CD14-positive monocyte (primary cell): ENCODE measurements around the gene CDH18. TPM values are rescaled to one million over a fixed set of nuclear protein-coding genes. Genes with fewer than 3 reads are reported as not detected.

ENCODE experiments used
- DNase-seq, 3 donors: peaks; one replicate each; pipeline ENCODE4 v3.0.0-alpha.2; 2011 to 2022
- H2AFZ ChIP-seq: 2 replicates; pipeline ENCODE4 v1.6.0; 2012; ENCODE audit warnings: mild to moderate bottlenecking, low read depth, low read length, inconsistent platforms; ENCODE audit not compliant: insufficient read depth, poor library complexity, severe bottlenecking
- H3K27ac ChIP-seq, 2 donors: 1 replicate in 1 of 2; 2 replicates in 1 of 2; pipeline ENCODE4 v1.5.1; 2012 to 2013; ENCODE audit warnings: low read length in 2 of 2, control low read depth in 1 of 2, inconsistent platforms in 1 of 2, low read depth in 1 of 2, mild to moderate bottlenecking in 1 of 2
- H3K27me3 ChIP-seq, 2 donors: one replicate each; pipeline versions ENCODE4 v1.6.0 to v1.6.1; 2011 to 2013; ENCODE audit warnings: low read length in 2 of 2; ENCODE audit not compliant: control insufficient read depth in 2 of 2, insufficient read depth in 2 of 2
- H3K36me3 ChIP-seq, 2 donors: replicated peaks in 1 of 2; 1 replicate in 1 of 2; 2 replicates in 1 of 2; pipeline versions ENCODE4 v1.5.1 to v1.6.1; 2012 to 2013; ENCODE audit warnings: low read length in 2 of 2, control low read depth in 1 of 2, inconsistent platforms in 1 of 2, mild to moderate bottlenecking in 1 of 2; ENCODE audit not compliant: insufficient read depth in 2 of 2, control insufficient read depth in 1 of 2
- H3K4me1 ChIP-seq, 2 donors: 1 replicate in 1 of 2; 2 replicates in 1 of 2; pipeline versions ENCODE4 v1.5.1 to v1.6.1; 2012 to 2013; ENCODE audit warnings: low read length in 2 of 2, control low read depth in 1 of 2, inconsistent platforms in 1 of 2, mild to moderate bottlenecking in 1 of 2, moderate library complexity in 1 of 2; ENCODE audit not compliant: insufficient read depth in 2 of 2, control insufficient read depth in 1 of 2
- H3K4me2 ChIP-seq: replicated peaks from 2 replicates; pipeline ENCODE3; 2012; ENCODE audit warnings: low read length, moderate library complexity, mild to moderate bottlenecking; ENCODE audit not compliant: poor library complexity, severe bottlenecking; ENCODE audit errors: extremely low read depth
- H3K4me3 ChIP-seq, 3 experiments: fragments of 200-600 bp in 1 of 3; sonication (generic) in 1 of 3; replicated peaks in 1 of 3; 1 replicate in 2 of 3; 2 replicates in 1 of 3; pipeline ENCODE4 v1.5.1; 2011 to 2013; ENCODE audit warnings: low read length in 3 of 3, mild to moderate bottlenecking in 3 of 3, control low read depth in 2 of 3, low read depth in 2 of 3, inconsistent platforms in 1 of 3, moderate library complexity in 1 of 3
- H3K79me2 ChIP-seq: 2 replicates; pipeline ENCODE4 v1.6.0; 2012; ENCODE audit warnings: mild to moderate bottlenecking, control low read depth, inconsistent platforms, low read length, moderate library complexity; ENCODE audit not compliant: insufficient read depth
- H3K9ac ChIP-seq: 2 replicates; pipeline ENCODE4 v1.6.0; 2017; ENCODE audit warnings: low read length, mild to moderate bottlenecking; ENCODE audit not compliant: insufficient read depth, poor library complexity, severe bottlenecking
- H3K9me3 ChIP-seq, 2 donors: replicated peaks in 1 of 2; 1 replicate in 1 of 2; 2 replicates in 1 of 2; pipeline versions ENCODE4 v1.5.1 to v1.6.1; 2012 to 2013; ENCODE audit warnings: low read length in 2 of 2, control low read depth in 1 of 2; ENCODE audit not compliant: control insufficient read depth in 1 of 2, insufficient read depth in 1 of 2
- H4K20me1 ChIP-seq: 2 replicates; pipeline ENCODE4 v1.6.0; 2012; ENCODE audit warnings: mild to moderate bottlenecking, low read length, control low read depth, moderate library complexity; ENCODE audit not compliant: insufficient read depth
- H3K27ac Mint-ChIP-seq, 7 donors: one replicate each; pipeline ENCODE4 v1.8.0; 2020; ENCODE audit warnings: mild to moderate bottlenecking in 7 of 7, mixed read lengths in 7 of 7, moderate library complexity in 6 of 7, inconsistent platforms in 2 of 7
- H3K27me3 Mint-ChIP-seq, 3 donors: one replicate each; pipeline ENCODE4 v1.8.0; 2021 to 2022; ENCODE audit warnings: low read depth in 3 of 3, mild to moderate bottlenecking in 3 of 3, mixed read lengths in 3 of 3, moderate library complexity in 3 of 3, inconsistent platforms in 1 of 3
- H3K36me3 Mint-ChIP-seq, 2 donors: one replicate each; pipeline ENCODE4 v1.8.0; 2020; ENCODE audit warnings: mixed read lengths in 2 of 2, inconsistent platforms in 1 of 2, mild to moderate bottlenecking in 1 of 2
- H3K4me1 Mint-ChIP-seq: one replicate; pipeline ENCODE4 v1.8.0; 2020; ENCODE audit warnings: mild to moderate bottlenecking, mixed read lengths
- H3K4me3 Mint-ChIP-seq, 2 donors: one replicate each; pipeline ENCODE4 v1.8.0; 2020; ENCODE audit warnings: mild to moderate bottlenecking in 2 of 2, mixed read lengths in 2 of 2, moderate library complexity in 1 of 2
- H3K9me3 Mint-ChIP-seq, 7 donors: one replicate each; pipeline ENCODE4 v1.8.0; 2020 to 2022; ENCODE audit warnings: mixed read lengths in 7 of 7, mild to moderate bottlenecking in 6 of 7, moderate library complexity in 6 of 7, inconsistent platforms in 2 of 7
- WGBS: methylation state at CpG from one replicate; pipeline ENCODE4 v1.1.5; 2013; ENCODE audit warnings: missing lambda C conversion rate; ENCODE audit not compliant: insufficient coverage; 5-methylcytosine and 5-hydroxymethylcytosine counted together
- intact Hi-C, 2 donors: fragments of 100-400 bp; cut with micrococcal nuclease; formaldehyde crosslinking; loops; one replicate each; pipeline versions ENCODE4 v1.15.0 to v1.15.1; 2023
- polyA plus RNA-seq, 3 donors: library from polyadenylated mRNA; depleted of rRNA in 1 of 3; unstranded in 2 of 3; stranded (reverse) in 1 of 3; fragments of 300-500 nt in 2 of 3; fragments of >200 nt in 1 of 3; fragmentation: Illumina TruSeq in 2 of 3; gene quantifications; 1 replicate in 2 of 3; 2 replicates in 1 of 3; pipeline ENCODE4 v1.2.3, GENCODE V29; 2012 to 2021
- TF ChIP-seq, protein P1 (sequence below): fragments of 200-600 bp; IDR thresholded peaks from one replicate; pipeline ENCODE4 v1.8.0; 2022; ENCODE audit warnings: antibody characterized with exemption, mild to moderate bottlenecking

CDH18 gene
- polyA plus RNA-seq, 3 donors: not detected

DNA sequence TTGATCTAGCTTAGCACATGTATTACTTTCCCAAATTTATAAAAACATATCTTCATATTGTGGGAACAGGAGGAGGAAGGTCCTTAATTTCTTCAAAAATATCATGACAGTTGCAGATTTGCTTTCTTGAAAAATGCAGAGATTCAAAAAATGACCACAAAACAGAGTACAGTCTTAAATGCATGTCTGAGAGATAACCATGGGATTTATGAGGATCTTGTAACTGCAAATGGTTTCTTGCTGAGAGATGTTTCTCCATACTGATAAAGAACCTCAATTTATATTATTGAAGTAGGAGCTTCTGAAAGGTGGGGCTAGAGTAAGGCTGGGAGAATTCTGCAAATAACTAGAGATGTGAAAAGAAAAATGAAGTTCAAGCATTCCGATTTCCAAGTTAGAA is 83.2 kb downstream of the CDH18 start:
- no peak overlapping the region for H3K4me2 ChIP-seq
- no peaks in the 10 kb centered on the region for H3K27me3 ChIP-seq
- H3K27ac ChIP-seq: no peak overlapping the region
- H3K4me3 ChIP-seq: no peak overlapping the region
- no peak overlapping the region for H2AFZ ChIP-seq
- Mint-ChIP-seq H3K9me3 (peaks cover 0 to 2% (median 0%) of the 10 kb centered on the region in 7 donors), H3K27ac (no peak overlapping the region), H3K4me3 (no peak overlapping the region), H3K27me3 (no peaks in the 10 kb centered on the region), H3K36me3 (no peaks in the 10 kb centered on the region), H3K4me1 (no peaks in the 10 kb centered on the region)
- WGBS: no CpG with 5 or more reads among the region's 1 CpG
- intact Hi-C loops: no loop called here
- H3K36me3 ChIP-seq: no peaks in the 10 kb centered on the region
- TF ChIP-seq, protein P1, sequence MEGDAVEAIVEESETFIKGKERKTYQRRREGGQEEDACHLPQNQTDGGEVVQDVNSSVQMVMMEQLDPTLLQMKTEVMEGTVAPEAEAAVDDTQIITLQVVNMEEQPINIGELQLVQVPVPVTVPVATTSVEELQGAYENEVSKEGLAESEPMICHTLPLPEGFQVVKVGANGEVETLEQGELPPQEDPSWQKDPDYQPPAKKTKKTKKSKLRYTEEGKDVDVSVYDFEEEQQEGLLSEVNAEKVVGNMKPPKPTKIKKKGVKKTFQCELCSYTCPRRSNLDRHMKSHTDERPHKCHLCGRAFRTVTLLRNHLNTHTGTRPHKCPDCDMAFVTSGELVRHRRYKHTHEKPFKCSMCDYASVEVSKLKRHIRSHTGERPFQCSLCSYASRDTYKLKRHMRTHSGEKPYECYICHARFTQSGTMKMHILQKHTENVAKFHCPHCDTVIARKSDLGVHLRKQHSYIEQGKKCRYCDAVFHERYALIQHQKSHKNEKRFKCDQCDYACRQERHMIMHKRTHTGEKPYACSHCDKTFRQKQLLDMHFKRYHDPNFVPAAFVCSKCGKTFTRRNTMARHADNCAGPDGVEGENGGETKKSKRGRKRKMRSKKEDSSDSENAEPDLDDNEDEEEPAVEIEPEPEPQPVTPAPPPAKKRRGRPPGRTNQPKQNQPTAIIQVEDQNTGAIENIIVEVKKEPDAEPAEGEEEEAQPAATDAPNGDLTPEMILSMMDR: no peak
- H4K20me1 ChIP-seq: no peaks in the 10 kb centered on the region
- H3K4me1 ChIP-seq: no peaks in the 10 kb centered on the region
- H3K79me2 ChIP-seq: no peaks in the 10 kb centered on the region
- DNase-seq: no peak
- H3K9me3 ChIP-seq: no peaks in the 10 kb centered on the region
- no peak overlapping the region for H3K9ac ChIP-seq

- Histone ChIP-seq H3K4me1 (no peaks in the 10 kb centered on the region), H3K4me3 (no peak overlapping the region), H4K20me1 (no peaks in the 10 kb centered on the region), H3K27me3 (no peaks in the 10 kb centered on the region), H3K36me3 (no peaks in the 10 kb centered on the region), H3K9ac (no peak overlapping the region), H2AFZ (no peak overlapping the region), H3K4me2 (no peak overlapping the region), H3K9me3 (no peaks in the 10 kb centered on the region), H3K27ac (no peak overlapping the region), H3K79me2 (no peaks in the 10 kb centered on the region)
- TF ChIP-seq, protein P1: no peak
- peaks cover 0 to 2% (median 0%) of the 10 kb centered on the region in 7 donors for H3K9me3 Mint-ChIP-seq
- no peaks in the 10 kb centered on the region for H3K36me3 Mint-ChIP-seq
- H3K4me1 Mint-ChIP-seq: no peaks in the 10 kb centered on the region
- DNase-seq: no peak
- no peaks in the 10 kb centered on the region for H3K27me3 Mint-ChIP-seq
- no peak overlapping the region for H3K4me3 Mint-ChIP-seq
- intact Hi-C loops: no loop called here
- 100% methylated on average over 1 of the region's 5 CpGs for WGBS
- H3K27ac Mint-ChIP-seq: no peak overlapping the region
Measured at GRCh38 chr5:19903611-19904010, 84.4 kb downstream of the CDH18 start.
